ENCODE measurements around the gene UBE3A.

UBE3A gene

GRCh38 chr15:25327686-25328085, 111.1 kb downstream of the UBE3A start:
- no peak for DNase-seq

- DNase-seq, result no peak
These were observed 113.6 kb downstream of the UBE3A start for GRCh38 chr15:25325187-25325586.

- no peak for DNase-seq
These were observed 115.4 kb downstream of the UBE3A start for GRCh38 chr15:25323420-25323819.

DNA sequence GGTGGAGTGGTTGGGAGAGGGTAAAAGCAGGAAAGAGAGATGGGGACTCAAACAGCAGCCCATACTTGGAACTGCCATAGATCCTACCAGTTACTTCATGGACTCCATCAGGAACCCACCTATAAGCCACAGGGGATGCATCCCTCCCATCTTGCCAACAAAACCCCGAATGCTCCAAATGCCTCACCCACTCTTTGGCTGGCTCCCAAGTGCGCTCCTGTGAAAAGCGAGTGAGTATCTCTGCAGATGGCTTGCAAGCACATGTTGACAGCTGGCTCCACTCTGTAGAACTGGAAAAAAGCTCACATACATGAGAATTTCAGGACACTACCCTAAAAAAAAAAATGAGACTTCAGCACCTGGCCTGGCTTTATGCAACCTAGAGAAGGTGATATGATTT, 151.0 kb downstream of the UBE3A start:
- no peak for DNase-seq
